GM12801 (cell line): ENCODE results near the gene GUCY2D.

ENCODE experiments used
- TF ChIP-seq, protein P1 (sequence below): IDR thresholded peaks from one replicate; pipeline ENCODE4 v1.5.1; 2011; ENCODE audit warnings: control low read depth; ENCODE audit not compliant: insufficient read length; ENCODE audit errors: extremely low read depth

The GUCY2D gene

DNA sequence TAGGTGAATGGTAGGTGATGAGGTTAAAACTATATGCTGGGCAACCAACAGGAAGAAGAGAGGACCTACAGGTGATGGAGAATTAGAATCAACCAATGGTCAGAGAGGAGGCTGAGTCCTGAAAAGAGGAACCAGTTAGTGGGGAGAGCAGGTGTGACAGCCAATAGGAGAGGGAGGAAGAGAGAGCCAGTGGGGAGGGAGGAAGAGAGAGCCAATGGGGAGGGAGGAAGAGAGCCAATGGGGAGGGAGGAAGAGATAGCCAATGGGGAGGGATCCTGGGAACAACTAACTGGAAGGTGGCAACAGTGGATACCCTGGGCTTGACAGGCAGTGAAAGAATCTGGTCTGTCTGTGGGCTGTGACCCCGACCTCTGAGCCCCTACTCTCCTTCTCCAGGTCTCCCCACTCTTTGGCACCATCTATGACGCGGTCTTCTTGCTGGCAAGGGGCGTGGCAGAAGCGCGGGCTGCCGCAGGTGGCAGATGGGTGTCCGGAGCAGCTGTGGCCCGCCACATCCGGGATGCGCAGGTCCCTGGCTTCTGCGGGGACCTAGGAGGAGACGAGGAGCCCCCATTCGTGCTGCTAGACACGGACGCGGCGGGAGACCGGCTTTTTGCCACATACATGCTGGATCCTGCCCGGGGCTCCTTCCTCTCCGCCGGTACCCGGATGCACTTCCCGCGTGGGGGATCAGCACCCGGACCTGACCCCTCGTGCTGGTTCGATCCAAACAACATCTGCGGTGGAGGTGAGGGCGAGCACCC is 3.7 kb downstream of the GUCY2D start:
- TF ChIP-seq, protein P1, sequence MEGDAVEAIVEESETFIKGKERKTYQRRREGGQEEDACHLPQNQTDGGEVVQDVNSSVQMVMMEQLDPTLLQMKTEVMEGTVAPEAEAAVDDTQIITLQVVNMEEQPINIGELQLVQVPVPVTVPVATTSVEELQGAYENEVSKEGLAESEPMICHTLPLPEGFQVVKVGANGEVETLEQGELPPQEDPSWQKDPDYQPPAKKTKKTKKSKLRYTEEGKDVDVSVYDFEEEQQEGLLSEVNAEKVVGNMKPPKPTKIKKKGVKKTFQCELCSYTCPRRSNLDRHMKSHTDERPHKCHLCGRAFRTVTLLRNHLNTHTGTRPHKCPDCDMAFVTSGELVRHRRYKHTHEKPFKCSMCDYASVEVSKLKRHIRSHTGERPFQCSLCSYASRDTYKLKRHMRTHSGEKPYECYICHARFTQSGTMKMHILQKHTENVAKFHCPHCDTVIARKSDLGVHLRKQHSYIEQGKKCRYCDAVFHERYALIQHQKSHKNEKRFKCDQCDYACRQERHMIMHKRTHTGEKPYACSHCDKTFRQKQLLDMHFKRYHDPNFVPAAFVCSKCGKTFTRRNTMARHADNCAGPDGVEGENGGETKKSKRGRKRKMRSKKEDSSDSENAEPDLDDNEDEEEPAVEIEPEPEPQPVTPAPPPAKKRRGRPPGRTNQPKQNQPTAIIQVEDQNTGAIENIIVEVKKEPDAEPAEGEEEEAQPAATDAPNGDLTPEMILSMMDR = no peak

DNA sequence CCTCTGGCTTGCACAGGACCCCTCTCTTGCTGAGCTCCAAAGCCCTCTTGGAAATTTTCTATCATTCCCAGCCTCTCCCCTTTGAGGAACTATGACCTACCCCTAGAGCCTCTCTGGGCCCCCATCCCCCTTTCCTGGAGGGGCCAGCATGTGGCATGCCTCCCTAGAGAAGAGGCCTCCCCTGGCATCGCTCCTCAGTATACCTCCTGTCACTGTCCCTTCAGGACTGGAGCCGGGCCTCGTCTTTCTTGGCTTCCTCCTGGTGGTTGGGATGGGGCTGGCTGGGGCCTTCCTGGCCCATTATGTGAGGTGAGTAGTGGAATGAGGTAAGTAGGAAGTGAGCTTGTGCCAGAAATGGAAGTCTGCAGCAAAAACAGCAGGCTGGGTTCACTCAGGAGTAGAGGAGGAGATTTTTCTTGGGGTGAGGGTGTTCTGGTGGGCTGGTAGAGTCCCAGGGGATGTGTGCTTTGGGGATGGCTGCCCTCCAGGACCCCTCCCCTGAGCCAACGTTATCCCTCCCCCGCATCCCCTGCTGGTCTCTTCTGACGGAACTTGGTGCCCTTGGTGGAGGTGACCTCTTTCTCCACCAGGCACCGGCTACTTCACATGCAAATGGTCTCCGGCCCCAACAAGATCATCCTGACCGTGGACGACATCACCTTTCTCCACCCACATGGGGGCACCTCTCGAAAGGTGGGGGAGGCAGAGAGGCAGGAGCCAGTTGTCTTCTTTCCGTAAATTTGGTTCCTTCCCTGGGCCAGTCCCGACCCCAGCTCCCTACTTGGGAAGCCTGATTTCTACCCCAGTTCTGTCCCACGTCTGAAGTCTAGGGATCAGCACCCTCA is 4.6 kb downstream of the GUCY2D start:
- TF ChIP-seq, protein P1 = no peak

DNA sequence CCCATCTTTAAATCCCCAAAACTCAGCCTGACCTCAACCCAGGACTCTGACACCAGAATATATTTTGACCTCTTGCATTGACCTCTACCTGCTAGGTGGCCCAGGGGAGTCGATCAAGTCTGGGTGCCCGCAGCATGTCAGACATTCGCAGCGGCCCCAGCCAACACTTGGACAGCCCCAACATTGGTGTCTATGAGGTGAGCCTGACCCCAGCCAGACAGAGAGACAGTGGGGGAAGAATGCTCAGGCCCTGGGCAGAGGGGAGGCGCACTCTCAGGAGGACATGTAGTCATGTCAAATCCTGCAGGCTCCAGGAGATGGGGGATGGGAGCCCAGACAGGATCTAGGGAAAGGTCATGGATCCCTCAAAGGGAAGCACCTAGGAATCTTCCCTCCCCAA is 5.4 kb downstream of the GUCY2D start:
- TF ChIP-seq, protein P1 = no peak

DNA sequence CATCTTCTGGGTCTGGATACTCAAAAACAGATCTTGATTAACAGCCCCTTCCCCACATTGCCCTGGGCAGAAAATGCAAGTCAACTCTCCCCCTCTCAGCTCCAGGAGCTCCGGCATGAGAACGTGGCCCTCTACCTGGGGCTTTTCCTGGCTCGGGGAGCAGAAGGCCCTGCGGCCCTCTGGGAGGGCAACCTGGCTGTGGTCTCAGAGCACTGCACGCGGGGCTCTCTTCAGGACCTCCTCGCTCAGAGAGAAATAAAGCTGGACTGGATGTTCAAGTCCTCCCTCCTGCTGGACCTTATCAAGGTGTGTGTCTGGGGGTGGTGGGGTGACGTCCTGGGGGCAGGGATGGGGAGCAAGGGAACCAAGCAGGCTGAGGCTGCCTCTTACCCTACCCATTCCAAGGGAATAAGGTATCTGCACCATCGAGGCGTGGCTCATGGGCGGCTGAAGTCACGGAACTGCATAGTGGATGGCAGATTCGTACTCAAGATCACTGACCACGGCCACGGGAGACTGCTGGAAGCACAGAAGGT is 9.7 kb downstream of the GUCY2D start:
- TF ChIP-seq, protein P1 = no peak

DNA sequence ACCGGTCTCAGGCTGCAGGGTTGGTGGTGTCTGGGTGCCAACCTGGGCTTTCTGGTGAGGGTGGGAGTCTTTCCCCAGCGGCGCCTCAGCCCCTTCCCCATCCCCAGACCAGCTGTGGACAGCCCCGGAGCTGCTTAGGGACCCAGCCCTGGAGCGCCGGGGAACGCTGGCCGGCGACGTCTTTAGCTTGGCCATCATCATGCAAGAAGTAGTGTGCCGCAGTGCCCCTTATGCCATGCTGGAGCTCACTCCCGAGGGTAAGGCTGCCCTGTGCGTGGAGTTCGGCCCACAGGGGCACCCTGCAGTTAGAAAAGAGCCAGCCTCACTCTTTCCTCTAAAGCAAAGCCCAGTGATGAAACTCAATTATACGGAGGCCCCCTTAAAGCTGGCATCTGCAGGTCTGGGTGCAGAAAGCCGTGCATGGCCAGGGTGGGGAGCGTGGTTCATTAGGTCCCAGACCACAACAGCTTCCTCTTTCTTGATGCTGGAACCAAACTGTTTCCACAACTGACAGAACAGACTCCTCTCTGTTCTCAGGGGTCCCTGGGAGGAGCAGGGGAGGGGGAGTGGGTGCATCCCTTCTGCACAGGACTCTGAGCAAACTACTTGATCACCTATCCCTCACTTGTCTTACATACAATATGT is 10.7 kb downstream of the GUCY2D start:
- TF ChIP-seq, protein P1 = no peak

DNA sequence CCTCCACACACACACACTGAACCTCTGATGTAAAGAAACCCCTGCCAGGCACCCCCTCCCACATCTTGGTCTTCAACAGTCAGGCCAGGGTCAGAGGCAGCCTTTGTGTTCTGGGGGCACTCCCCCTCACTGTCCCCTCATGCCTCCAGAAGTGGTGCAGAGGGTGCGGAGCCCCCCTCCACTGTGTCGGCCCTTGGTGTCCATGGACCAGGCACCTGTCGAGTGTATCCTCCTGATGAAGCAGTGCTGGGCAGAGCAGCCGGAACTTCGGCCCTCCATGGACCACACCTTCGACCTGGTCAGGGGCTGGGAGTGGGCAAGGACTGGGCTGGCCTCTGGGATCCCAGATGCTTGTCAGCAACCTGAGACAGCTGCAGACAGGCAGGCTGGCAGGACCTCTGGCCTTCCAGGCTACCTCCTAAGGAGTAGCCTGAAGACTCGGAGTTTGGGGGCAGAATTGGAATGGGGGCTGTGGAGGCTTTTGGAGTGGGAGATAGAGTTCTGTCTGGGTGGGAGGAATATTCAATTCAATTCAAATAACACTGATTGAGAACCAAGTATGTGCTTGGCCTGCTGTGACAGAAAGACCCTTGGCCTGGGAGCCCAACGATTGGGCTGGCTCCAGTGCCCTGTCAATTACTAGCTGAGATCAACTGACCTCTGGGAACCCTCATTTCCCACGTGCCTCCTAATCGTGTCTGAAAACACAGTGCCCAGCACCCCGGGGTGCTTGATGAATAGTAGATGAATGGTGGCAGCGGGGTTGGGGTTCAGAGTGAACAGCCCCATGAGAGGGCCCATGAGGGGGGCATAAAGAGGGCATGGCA is 11.5 kb downstream of the GUCY2D start:
- TF ChIP-seq, protein P1 = no peak
